Measurements from ENCODE around the gene BCL2.
A peak's percentile ranks its signal among the peaks of the same experiment; 100 is the strongest.
"Not testable (repeated sequence)": the region's sequence is repeated elsewhere in the genome, so short reads cannot be mapped to it uniquely, and the experiment has no call there.

Gene BCL2

GRCh38 chr18:63319383-63320122 lies at the start of gene BCL2:
Gene BCL2, minus strand, starts transcription at chr18:63319769.
- DNase-seq, result peak; percentile 56

DNA sequence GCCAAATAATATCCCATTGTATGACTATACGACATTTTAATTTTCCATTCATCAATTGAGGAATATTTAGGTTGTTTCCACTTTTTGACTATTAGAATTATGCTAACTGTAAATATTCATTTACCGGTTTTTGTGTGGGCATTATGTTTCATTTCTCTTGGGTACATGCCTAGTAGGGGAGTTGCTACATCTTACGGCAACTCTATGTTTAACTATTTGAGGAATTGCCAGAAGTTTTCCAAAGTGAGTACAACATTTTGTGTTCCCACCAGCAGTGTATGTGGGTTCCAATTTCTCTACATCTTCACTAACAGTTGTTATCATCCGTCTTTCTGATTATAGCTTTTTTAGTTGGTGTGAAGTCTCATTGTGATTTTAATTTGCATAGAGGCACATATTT lies 49.0 kb upstream of the BCL2 start:
- DNase-seq, result no peak

DNA sequence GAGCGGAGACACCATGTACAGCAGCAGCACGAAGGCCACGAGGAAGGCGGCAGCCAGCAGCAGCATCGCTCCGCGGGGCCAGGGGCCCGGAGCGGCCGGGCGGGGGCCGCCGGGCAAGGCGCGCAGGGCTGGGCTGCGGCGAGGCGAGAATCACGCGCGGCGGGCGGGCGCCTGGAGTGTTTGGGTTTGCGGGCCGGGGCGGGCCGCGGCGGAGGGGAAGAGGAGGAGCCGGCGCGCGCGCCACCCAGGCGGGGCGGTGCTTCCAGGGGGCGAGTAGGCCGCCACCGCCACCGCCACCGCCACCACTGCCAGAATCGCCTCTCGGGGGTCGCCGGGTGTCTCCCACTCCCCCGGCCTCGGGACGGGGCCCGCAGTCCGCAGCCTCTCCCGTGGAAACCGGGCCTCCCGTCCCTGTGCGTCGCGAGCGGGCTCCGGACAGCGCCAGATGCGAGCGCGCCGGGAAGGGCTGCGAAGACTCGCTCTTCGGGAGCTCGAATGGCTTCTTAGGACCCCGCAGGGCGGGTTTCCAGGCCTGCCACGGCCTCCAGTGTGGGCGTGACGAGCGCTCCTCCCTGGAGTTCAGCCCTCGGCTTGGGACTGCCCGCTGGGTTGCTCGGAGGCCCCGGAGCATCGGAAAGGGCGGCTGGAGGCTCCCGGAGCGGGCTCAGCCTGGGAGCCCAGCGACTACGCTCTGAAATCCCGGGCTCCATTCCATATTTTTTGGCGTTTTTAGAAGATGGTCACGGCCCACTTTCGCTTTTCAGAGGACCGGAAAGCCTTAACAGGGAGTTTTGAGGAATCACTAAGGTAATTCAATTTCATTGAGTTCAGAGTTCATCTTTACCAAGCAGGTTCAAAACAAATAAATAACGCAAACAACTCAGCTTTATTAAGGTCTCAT lies 47.7 kb upstream of the BCL2 start, which contains the start of gene KDSR:
KDSR (minus strand) TSS at position 154 of the 901 bp plus-strand sequence; CDS start at position 66, 88 bp downstream.
- DNase-seq, result peak; percentile 98

- peak; percentile 14 for DNase-seq
Observed at GRCh38 chr18:63366213-63367052, 46.9 kb upstream of the BCL2 start.

GRCh38 chr18:63365876-63366212 lies 46.3 kb upstream of the BCL2 start:
- no peak for DNase-seq

DNA sequence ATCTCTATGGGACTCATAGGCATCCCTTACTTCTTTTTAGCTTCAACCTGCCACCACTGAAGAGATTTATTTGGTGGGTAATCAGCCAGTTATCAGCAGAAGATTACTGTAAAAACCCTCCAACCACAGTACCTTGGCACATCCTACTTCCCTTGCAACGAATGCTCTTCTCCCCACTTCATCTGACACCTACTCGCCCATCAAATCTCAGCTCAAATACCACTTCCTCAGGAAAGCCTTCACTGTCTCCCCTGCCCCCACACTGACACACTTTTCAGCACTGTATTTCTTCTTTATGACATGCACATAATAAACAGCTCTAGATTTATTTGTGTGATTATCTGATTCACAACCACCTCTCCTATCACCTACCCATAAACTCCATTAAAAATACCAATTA lies 44.4 kb upstream of the BCL2 start:
- no peak for DNase-seq

DNA sequence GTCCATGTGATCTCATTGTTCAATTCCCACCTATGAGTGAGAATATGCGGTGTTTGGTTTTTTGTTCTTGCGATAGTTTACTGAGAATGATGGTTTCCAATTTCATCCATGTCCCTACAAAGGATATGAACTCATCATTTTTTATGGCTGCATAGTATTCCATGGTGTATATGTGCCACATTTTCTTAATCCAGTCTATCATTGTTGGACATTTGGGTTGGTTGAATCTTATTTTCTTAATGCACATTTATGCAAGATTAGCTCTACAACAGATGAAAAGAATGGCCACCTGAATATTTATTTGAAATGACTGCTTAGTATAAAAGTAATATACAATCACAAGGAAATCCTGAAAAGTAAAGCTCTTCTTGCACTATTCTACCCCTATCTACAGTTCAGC lies 43.9 kb upstream of the BCL2 start:
- not testable (repeated sequence) for DNase-seq

- DNase-seq, result no peak
Observed at GRCh38 chr18:63356272-63356896, 36.8 kb upstream of the BCL2 start.

DNA sequence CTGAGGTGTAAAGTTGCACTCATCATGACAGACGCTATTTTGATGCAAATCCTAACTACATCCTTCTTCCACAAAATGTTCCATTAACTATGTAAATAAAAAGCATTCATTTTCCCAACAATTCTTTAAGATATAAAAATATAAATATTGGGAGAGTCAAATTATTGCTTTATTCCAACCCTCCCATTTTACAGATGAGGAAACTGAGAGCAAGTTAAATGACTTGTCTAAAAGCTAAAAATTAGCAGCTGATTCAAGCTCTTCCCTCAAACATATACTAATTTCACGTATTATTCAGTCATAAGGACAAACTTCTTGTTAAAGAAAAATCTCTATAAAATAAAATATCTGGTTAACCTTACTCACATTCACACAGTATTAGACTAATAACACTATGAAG lies 30.7 kb upstream of the BCL2 start:
- DNase-seq, result no peak

DNA sequence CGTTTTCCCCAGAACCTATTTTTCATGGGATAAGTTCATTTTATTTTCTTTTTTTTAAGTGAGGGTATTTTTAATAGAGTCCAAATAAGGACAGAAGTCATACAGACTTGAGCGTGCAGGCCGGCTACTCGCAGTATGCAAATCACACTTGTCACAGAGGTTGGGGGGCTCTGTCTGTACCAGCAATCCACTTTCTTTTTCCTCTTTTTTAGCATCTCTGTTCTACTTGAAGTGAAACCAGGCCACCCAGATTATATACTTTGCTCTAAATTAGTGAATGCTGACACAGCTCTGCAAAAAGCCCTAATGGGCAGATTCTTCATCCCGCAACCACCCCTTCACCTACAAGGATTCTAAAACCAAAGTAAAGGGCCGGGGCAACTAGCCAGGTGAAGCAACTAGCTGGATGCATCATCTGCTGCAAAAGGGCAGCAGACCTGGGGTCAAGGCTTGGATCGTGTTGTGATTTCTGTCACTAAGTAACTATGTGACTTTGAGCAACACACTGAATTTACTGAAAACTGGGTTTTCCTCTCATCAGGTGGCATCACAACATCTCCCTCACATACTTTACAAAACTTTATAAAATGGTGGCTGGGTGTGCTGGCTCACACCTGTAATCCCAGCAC lies 29.1 kb upstream of the BCL2 start:
- DNase-seq, result no peak

DNA sequence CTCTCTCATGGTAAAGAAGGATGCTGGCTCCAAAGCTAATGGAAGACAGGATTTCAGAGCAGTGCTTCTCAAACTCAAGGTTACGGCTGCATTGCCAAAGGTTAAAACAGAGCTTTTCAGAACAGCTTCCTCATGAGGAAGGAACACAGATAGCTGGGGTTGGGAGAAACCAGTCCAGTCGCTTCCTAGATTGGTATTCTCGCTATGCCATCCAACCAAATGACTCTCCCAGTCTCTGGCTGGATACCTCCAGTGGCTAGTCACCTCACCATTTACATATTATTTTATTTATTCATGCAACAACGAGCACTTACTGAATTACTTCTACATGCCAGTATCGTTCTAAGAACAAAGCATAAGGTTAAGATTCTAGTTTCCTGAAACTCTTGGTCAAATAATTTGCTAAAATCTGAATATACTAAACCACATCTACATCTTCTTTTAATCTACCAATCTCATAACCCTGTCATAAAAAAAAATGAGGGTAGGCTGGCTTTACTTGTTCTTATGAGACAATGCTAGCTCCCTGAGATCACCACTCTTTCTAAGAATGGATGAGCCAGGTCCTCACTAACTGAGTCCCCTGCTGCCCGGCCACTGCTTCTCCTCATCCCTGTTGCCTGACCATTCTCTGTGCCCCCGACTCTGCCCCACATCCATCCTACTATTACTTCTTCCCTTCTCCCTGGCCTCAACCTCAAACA lies 27.1 kb upstream of the BCL2 start:
- DNase-seq, result no peak

DNA sequence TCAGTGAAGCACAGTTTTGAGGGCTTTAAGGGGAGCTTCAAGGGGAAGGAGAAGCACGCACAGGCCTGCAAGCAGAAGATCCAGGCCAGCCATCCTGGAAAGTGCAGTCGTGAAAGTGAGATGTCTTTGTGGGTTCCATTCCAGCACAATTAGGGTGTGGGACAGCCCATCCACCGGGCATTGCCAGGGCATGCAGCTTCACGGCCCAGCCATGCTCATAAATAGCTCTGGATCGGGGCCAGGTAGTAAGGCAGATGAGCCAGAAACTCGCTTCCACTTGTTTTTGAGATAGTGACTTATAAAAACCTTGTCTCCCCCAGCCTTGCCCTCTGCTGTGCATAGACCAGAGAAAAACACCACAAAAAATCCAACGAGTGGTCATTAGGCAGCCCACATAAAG lies 26.5 kb upstream of the BCL2 start:
- DNase-seq, result peak; percentile 12

GRCh38 chr18:63344918-63345317 lies 25.3 kb upstream of the BCL2 start:
- no peak for DNase-seq

DNA sequence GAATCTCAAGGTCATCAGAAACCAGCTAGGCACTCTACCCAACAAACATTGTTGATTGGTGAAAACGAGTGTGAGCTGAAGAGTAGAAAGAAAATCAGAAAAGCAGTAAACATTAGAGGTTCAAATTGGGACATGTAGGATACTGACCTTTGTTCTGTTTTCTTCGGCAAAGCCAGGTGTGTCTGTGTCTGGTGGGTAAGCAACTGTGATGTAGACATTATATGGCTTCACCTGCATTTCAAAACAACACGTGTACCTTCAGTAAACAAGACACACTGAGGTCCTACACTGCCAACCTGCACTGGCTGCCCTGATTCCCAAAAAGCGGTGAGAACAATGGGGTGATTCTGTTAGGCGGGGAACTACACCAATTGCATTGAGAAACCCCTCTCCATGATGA lies 24.7 kb upstream of the BCL2 start:
- no peak for DNase-seq

- no peak for DNase-seq
Observed at GRCh38 chr18:63342206-63342605, 22.6 kb upstream of the BCL2 start.

DNA sequence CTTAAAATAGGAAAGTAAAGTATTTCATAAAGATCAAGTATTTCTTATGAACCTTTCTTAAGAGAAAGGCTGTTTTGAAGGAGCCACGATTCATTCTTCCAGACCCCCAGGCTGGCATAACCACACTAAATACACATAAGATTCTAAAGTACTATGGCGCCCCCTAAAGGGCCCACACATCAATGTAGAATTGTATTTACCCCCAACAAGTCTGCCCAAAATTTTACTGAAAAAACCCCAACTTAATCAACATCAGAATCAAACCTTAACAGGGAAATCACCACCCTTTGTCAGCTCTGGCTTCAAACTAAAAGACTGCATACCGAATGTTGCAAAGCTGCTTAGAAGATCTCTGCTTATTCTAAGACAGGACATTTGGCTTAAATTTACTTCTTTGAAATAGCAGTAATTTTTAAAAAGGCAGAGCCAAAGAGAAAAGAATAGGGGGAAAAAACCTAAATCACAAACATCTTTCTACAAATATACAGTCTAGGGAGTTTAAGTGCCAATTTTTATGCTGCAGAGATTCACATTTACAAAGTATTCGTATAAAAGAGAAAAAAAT lies 20.4 kb upstream of the BCL2 start:
- peak; percentile 46 for DNase-seq

DNA sequence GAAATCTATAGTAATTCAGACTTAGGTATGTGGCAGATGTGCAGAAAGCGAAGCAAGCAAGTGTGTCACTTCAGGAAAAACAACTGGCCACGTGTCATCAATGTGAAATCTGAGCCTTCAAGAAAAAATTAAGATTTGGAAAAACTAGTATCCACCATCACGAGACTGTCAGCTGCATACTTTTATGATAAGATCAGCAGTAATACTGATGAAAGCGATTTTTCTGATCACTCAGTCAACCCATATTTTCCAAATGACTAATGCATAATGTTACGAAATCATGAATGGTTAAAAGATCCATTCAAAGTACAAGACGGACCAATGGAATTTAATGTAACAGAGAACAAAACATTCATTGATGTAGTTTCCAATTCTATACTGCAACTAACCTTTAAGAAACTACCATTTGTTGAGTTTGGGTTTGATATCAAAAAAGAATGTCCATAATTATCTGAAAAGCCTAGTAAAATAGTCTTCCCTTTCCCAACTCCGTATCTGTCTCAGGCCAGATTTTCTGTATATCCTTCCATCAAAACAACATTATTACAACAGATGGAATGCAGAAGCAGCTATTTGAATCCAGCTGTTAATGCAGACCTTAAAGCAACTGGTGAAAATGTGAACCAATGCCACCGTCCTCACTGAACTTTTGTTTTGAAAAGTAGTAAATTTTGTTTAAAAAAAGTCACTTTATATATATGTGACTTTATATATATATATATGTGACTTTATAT lies 17.0 kb upstream of the BCL2 start:
- no peak for DNase-seq

DNA sequence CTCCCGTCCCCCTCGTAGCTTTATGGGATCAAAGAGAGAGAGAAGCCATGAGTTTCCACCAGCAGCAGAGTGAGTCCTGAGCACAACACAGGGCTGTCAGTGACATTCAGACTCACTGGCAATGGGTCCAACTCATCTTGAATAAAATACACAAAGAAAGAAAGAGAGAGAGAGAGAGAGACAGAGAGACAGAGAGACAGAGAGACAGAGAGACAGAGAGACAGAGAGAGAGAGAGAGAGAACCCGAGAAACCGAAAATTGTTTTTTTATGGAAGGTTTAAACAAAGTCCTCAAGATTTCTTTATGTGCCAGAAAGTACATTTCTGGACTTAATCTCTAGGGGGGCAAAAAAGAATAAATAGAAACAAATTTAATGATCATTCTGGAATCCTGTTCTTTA lies 11.5 kb upstream of the BCL2 start:
- no peak for DNase-seq

DNA sequence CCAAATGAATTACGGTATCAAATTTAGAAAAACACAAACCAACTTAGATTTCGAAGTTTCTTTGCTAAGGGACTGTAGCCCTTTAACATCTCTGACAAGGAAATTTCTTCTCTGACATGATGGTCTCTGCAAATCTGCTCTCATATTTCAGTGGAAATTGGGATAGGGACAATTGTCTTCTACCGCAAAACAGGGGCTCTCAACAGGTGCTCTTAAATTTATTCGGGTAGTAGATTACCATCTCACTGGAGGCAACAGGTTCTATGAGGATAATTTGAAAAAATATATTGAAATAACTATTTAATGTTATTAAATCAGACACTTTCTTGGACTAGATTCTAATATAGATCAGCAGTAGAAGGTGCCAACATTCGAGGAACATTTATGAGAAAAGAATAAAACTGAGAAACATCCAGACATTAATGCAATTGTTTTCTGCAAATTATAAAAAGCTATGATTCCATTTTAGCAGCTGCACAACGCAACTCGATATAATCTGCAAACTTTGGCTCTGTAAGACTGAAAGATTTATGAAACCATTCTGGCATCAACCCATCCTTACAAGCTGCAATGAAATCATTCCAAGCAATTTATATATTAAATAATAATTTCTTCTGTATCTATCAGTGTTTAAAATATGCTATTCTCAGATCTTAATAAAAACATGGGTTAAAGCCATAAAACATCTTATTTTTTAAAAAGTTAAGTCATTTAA lies 10.0 kb upstream of the BCL2 start:
- DNase-seq, result no peak

DNA sequence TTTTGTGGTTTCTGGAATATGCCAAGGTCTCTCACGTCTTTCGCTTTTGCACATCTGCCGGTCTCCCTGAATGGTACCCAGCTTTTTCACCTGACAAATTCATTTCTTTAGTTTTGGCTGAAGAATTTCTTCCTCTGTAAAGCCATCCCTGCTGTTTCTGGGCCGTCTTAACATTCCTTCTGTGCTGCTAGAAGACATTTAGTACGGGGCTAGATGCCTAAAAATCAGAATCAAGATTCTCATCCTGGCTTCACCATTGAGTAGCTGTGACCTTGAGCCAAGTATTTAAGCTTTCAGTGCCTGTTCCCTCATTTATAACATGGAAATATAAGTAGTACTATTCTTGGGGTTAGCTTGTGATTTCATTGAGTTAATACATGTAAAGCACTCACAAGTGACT lies 6.4 kb upstream of the BCL2 start:
- DNase-seq, result no peak
